ENCODE measurements around the gene SIDT2. TPM values are rescaled to one million over a fixed set of nuclear protein-coding genes. Genes with fewer than 3 reads are reported as not detected.

SIDT2 gene
- total RNA-seq, 2 experiments from 2014 or later: 8.0 to 8.7 TPM

GRCh38 chr11:117226388-117227385, 48.1 kb downstream of the SIDT2 start:
- H3K9me3 Mint-ChIP-seq: no peaks in the 10 kb centered on the region
- peaks cover 32% of the 10 kb centered on the region for H3K4me1 Mint-ChIP-seq
- no peaks in the 10 kb centered on the region for H3K27me3 Mint-ChIP-seq
- H3K27ac Mint-ChIP-seq: peak overlapping the region; percentile 64
- peaks cover 47% of the 10 kb centered on the region for H3K36me3 Mint-ChIP-seq
- H3K4me3 Mint-ChIP-seq: no peak overlapping the region
- DNase-seq: no peak

GRCh38 chr11:117228091-117228490, 49.5 kb downstream of the SIDT2 start:
- Mint-ChIP-seq H3K4me1 (peaks cover 33% of the 10 kb centered on the region), H3K36me3 (peaks cover 47% of the 10 kb centered on the region), H3K27me3 (no peaks in the 10 kb centered on the region), H3K27ac (peak overlapping the region; percentile 34), H3K4me3 (peak overlapping the region; percentile 40), H3K9me3 (no peaks in the 10 kb centered on the region)
- DNase-seq: no peak

- Mint-ChIP-seq H3K9me3 (no peaks in the 10 kb centered on the region), H3K4me3 (peak overlapping the region; percentile 99), H3K36me3 (peaks cover 42% of the 10 kb centered on the region), H3K27me3 (no peaks in the 10 kb centered on the region), H3K27ac (peak overlapping the region; percentile 99), H3K4me1 (peaks cover 47% of the 10 kb centered on the region)
- DNase-seq: no peak
Measured at GRCh38 chr11:117229411-117229810, 50.9 kb downstream of the SIDT2 start.

GRCh38 chr11:117229931-117230285, 51.4 kb downstream of the SIDT2 start:
- Mint-ChIP-seq H3K4me1 (peaks cover 47% of the 10 kb centered on the region), H3K36me3 (peaks cover 42% of the 10 kb centered on the region), H3K9me3 (no peaks in the 10 kb centered on the region), H3K27ac (peak overlapping the region; percentile 99), H3K27me3 (no peaks in the 10 kb centered on the region), H3K4me3 (peak overlapping the region; percentile 99)
- no peak for DNase-seq

- Mint-ChIP-seq H3K4me1 (peaks cover 47% of the 10 kb centered on the region), H3K9me3 (no peaks in the 10 kb centered on the region), H3K4me3 (peak overlapping the region; percentile 99), H3K36me3 (peaks cover 37% of the 10 kb centered on the region), H3K27me3 (no peaks in the 10 kb centered on the region), H3K27ac (peak overlapping the region; percentile 99)
- peak; percentile 64 for DNase-seq
Measured at GRCh38 chr11:117230286-117230961, 51.9 kb downstream of the SIDT2 start.

- Mint-ChIP-seq H3K27me3 (no peaks in the 10 kb centered on the region), H3K36me3 (peaks cover 39% of the 10 kb centered on the region), H3K4me1 (peaks cover 47% of the 10 kb centered on the region), H3K4me3 (peak overlapping the region; percentile 99), H3K9me3 (no peaks in the 10 kb centered on the region), H3K27ac (peak overlapping the region; percentile 99)
- no peak for DNase-seq
Measured at GRCh38 chr11:117230999-117231841, 52.7 kb downstream of the SIDT2 start.

- Mint-ChIP-seq H3K4me1 (peaks cover 43% of the 10 kb centered on the region), H3K4me3 (peak within 1 kb of the TSS; percentile 99), H3K27ac (peak within 1 kb of the TSS; percentile 99), H3K9me3 (no peaks in the 10 kb centered on the region), H3K27me3 (no peaks in the 10 kb centered on the region), H3K36me3 (peaks cover 34% of the 10 kb centered on the region)
- no peak for DNase-seq
Measured at GRCh38 chr11:117231842-117232091, 53.2 kb downstream of the SIDT2 start, which contains the start of gene PCSK7. PCSK7 (minus strand) TSS chr11:117232073; CDS start chr11:117229844, 2,229 bp downstream.

- H3K9me3 Mint-ChIP-seq: no peaks in the 10 kb centered on the region
- H3K36me3 Mint-ChIP-seq: peaks cover 34% of the 10 kb centered on the region
- peaks cover 39% of the 10 kb centered on the region for H3K4me1 Mint-ChIP-seq
- DNase-seq: peak; percentile 84
- H3K27me3 Mint-ChIP-seq: no peaks in the 10 kb centered on the region
- H3K27ac Mint-ChIP-seq: peak within 1 kb of the TSS; percentile 99
- peak within 1 kb of the TSS; percentile 99 for H3K4me3 Mint-ChIP-seq
Measured at GRCh38 chr11:117232092-117232878, 53.7 kb downstream of the SIDT2 start, which contains the start of gene RNF214. RNF214 (plus strand) TSS chr11:117232671; CDS start chr11:117234273, 1,602 bp downstream.

- peaks cover 30% of the 10 kb centered on the region for H3K36me3 Mint-ChIP-seq
- peak overlapping the region; percentile 88 for H3K4me3 Mint-ChIP-seq
- H3K27ac Mint-ChIP-seq: peak overlapping the region; percentile 74
- H3K4me1 Mint-ChIP-seq: peaks cover 38% of the 10 kb centered on the region
- no peaks in the 10 kb centered on the region for H3K27me3 Mint-ChIP-seq
- no peak for DNase-seq
- H3K9me3 Mint-ChIP-seq: no peaks in the 10 kb centered on the region
Measured at GRCh38 chr11:117232911-117233409, 54.4 kb downstream of the SIDT2 start.

GRCh38 chr11:117238221-117238620, 59.7 kb downstream of the SIDT2 start:
- Mint-ChIP-seq H3K27me3 (no peaks in the 10 kb centered on the region), H3K27ac (no peak overlapping the region), H3K4me1 (peaks cover 12% of the 10 kb centered on the region), H3K4me3 (no peak overlapping the region), H3K9me3 (no peaks in the 10 kb centered on the region), H3K36me3 (peaks cover 10% of the 10 kb centered on the region)
- DNase-seq: no peak

- Mint-ChIP-seq H3K4me1 (peaks cover 2% of the 10 kb centered on the region), H3K9me3 (no peaks in the 10 kb centered on the region), H3K27ac (no peak overlapping the region), H3K36me3 (peaks cover 13% of the 10 kb centered on the region), H3K4me3 (no peak overlapping the region), H3K27me3 (no peaks in the 10 kb centered on the region)
- no peak for DNase-seq
Measured at GRCh38 chr11:117239295-117239694, 60.8 kb downstream of the SIDT2 start.

Measured in activated naive CD8-positive, alpha-beta T cell treated with anti-CD3 and anti-CD28 coated beads for 36 hours (primary cell).